TTC549 (cell line): ENCODE measurements around the gene SIRPB1.
"Not testable (repeated sequence)": the region's sequence is repeated elsewhere in the genome, so short reads cannot be mapped to it uniquely, and the experiment has no call there.

Source experiments
- FAIRE-seq: peaks from 2 replicates; lab custom pipeline; 2012; peaks lifted over from hg19 to GRCh38; lab: Jason Lieb, UNC

Gene SIRPB1

DNA sequence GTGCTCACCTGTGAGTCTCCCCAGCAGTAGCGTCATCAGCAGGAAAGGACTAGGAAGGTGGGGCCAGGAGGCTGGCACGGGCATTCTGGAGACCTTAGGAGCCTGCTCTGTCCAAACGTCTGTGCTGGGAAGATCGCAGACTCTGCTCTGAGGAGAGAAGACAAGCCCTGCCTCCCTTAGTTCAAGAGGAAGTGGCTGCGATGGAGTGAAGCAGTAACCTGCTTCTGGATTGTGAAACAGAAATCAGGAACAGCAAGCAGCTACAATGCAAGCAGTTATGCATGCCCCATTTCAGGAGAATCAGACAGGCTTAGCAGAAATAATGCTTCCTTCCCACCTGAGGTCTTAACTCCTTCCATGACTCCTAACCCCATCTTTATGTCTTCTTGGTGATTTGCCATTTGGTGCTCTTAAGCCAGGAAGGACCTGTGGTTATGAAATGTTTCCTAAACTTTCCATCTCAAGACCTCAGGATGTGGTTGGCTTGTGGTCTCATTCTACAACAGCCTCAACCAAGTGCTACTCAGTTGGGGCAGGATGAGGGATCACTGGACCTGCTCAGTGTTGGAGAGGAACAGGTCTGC, at the start of gene SIRPB1:
Gene SIRPB1 (minus strand): TSS at position 149 of the 584 bp plus-strand sequence. CDS start 65 bp downstream, at position 84.
- FAIRE-seq = no peak

DNA sequence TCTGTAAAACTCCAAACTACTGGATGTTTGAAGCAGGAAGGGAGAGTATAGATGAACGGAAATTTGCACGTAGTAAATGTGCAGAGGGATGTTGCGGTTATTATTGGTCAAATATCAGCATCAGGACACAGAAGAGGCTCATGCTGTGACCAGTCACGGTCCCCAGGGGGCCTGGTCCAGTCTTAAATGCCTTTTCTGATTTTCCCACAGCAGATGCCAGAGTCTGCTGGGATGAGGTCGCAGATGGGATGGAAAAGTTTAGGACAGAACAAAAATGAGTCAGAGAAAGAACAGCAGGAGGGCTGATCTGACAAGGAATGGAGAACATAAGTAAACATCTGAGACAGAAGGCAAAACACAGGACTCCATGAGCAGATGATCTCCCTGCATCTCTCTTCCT, 49.5 kb upstream of the SIRPB1 start:
- FAIRE-seq = no peak

DNA sequence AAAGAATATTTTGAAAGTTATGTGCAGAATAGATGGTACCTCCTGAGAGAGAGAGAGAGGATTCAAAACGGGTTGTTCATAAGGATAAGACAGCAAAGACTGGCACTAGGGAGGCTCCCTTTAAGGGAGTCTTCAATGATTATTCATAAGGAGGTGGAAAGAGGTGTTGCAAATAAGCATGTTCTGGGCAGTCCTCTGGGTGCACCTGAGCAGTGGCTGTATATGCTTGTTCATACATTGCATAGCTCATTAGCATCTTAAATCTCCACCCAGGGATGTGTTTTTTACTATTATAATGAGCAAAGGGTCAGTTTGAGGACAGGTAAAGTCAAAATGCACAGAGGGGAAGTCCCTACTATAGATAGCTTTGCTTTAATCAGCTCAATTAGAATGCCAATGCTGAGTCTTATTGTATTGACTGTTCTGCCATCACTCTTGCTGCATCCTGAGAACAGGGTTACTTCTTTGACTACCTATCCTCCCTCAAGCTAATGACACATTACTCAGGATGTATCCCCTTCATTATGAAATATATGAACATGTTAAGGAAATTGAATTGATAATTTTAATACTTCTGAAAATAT, 47.8 kb upstream of the SIRPB1 start:
- FAIRE-seq = no peak

DNA sequence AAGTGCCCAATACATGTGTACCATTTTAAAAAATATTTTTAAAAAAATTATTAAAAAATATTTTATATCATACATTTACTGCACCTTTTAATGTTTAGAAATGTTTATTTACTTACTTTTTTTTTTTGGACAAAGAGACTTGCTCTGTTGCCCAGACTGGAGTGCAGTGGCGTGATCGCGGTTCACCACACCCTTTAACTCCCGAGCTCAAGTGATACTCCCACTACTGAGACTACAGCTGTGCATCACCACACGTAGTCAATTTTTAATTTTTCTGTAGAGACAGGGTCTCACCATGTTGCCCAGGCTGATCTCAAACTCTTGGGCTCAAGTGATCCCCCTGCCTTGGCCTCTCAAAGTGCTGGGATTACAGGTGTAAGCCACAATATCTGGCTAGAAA, 47.0 kb upstream of the SIRPB1 start:
- no peak for FAIRE-seq

DNA sequence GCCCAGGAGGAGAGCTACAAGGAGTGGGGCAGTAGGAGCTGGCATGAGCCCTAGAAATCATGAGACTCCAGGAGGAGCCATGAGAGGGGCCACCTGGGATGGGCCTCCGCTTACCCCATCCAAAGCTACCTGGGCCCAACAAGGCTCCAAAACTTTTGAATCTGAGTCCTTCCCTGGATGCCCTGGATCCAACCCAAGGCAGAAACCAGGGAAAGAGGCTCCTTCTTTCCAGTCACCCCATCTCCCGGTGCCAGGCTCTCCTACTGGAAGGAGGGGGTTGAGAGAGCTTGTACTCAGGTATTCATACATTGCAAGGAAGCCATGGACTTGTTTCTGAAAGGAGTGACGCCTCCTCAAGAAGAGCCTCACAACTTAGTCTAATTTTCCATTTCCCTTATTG, 45.5 kb upstream of the SIRPB1 start:
- no peak for FAIRE-seq

DNA sequence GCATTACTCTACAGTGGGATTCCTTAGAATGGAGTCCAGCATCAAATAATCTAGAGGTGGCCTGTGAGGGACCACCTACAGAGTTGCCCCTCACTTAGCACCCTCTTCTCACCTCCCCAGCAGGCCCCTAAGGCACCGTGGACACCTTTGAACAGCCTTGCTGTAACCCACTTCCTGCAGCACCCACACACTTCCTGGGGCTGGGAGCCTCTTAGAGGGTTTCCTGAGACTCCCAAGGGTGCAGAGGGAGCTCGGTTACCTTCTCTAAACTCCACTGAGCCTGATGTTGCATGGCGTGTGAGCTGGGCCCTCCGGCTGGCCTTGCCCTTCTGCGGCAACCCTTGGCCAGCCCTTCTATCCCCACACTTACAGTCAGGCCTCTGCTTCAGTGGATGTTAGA, 45.1 kb upstream of the SIRPB1 start:
- no peak for FAIRE-seq

DNA sequence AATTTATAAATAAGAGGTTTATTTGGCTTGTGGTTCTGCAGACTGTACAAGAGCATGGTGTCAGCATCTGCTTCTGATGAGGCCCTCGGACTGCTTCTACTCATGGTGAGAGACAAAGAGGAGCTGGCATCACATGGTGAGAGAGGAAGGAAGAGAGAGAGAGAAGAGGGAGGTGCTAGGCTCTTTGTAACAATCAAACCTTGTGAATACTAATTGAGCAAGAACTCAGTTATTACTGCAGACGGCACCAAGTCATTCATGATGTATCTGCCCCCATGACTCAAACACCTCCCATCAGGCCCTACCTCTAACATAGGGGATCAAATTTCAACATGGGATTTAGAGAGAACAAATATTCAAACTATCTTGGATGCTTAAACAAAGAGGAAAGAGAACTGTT, 44.1 kb upstream of the SIRPB1 start:
- no peak for FAIRE-seq

DNA sequence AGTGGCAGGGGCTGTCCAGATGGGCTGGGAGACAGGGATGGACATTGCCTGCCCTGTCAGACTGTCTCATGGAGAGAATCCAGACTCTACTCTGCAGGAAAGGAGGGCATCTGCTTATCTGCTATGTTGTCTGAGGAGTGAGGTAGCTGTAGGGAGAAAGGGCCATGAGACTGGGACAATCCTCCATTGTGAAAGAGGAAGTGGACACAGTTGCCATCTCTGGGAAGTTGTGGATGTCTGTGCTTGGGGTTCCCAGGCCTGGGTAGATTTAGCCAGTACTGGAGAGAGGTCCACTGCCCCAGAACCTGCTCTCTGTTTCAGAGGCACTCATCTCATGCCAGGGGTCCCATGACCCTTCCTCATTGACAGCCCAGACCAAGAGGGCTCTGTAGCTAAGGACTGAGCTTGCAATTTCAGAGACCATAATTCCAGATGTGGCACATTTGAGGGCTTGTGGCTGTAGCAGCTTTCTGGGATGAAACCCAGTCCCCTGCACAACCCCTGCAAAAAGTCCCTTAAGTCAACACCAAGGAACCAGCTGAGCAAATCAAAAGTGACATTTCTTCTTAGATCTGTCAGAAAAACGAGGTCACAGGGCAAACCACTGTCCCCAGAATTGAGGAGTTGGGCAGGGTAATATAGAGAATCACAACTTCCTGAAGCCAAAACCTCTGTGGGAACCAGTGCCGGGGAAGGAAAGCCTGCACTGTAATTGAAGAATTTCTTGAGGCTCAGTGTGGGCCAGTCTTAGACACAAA, 41.9 kb upstream of the SIRPB1 start:
- no peak for FAIRE-seq

DNA sequence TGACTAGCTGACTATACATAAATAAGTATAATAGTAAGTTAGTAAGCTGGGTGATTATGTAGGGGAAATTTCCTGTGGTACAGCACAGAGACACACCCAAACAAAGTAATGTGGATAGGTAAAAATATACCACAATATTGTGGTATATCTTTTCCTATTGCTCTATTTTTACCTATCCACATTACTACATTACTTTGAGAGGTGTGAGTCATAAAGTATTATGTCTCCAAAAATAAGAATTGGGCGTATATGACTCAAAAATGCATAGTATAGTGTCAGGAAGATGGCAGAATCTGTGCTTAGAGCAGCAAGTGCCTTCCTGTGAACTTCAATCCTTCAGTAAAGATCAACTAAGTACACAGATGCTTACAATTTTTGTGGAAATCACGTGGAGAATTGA, 40.4 kb upstream of the SIRPB1 start:
- FAIRE-seq = no peak

DNA sequence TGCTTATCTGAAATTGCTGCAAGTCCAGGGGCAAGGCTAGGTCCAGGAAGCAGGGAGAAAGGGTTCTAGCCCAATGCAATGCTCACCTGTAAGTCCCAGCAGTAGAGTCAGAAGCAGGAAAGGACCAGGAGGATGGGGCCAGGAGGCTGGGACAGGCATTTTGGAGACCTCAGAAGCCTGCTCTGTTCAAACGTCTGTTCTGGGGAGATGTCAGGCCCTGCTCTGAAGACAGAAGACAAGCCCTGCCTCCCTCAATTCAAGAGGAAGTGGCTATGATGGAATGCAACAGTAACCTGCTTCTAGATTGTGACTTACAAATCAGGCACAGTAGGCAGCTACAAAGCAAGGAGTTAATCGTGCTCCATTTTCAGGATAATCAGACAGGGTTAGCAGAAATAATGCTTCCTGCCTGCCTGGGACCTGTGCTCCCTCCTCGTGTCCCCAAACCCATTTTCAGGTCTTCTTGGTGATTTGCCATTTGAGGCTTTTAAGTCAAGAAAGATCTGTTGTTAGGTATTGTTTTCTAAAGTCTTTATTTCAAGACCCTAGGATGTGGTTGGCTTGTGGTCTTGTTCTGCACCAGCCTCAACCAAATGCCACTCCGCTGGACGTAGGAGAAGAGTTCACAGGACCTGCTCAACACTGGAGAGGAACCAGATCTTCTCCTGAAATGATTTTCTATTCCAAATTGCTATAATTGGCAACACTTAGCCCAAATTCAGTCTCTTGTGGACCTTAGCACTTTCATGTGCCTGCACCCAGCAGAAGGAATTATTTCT, 37.9 kb upstream of the SIRPB1 start, which contains the start of gene SIRPG:
Gene SIRPG (minus strand): TSS at position 224 of the 779 bp plus-strand sequence. CDS start 65 bp downstream, at position 159.
- FAIRE-seq = no peak

DNA sequence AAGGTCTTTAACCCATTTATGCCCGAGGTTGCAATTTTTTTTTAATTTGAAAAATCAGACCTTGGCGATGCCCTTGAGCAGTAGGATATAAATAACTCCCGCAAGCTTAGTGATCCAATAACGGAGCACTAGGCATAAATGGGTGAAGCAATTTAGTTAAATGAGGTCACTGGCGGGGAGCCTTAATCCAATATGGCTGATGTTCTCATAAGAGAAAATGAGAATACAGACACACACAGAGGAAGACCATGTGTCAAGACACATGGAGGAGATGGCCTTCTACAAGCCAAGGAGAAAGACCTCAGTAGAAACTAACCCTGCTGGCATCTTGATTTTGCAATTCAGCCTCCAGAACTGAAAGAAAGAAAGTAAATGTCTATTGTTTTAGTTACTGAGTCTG, 37.0 kb upstream of the SIRPB1 start:
- FAIRE-seq = no peak

DNA sequence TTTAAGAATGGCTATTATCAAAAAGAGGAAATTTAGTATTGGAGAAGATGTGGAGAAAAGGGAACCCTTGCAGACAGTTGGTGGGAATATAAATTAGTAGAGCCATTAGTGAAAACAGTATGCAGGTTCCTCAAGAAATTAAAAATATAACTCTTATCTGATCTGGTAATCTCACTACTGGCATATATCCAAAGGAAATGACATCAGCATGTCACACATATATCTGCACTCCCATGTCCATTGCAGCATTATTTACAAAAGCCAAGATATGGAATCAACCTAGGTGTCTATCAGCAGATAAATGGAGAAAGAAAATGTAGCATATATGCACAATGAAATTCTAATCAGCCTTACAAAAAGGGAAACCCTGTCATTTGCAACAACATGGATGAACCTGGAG, 35.2 kb upstream of the SIRPB1 start:
- FAIRE-seq = no peak

DNA sequence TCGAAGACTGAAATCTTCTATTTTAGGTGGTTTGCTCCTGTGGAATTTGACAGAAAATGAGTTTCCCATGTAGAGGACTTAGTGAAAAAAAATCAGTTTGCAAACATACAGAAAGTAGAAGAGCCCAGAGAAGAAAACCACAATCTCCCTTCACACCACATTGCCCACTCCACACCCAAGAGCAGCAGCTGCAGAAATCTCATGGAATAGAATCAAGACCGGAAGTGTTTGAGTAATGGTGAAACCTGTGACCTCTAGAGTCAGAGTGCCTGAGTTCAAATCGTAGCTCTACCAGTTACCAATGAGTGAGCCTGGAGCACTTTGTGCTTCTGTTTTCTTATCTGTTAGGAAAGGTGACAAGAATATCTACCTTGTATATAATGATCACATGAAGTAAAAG, 33.2 kb upstream of the SIRPB1 start:
- FAIRE-seq = no peak

DNA sequence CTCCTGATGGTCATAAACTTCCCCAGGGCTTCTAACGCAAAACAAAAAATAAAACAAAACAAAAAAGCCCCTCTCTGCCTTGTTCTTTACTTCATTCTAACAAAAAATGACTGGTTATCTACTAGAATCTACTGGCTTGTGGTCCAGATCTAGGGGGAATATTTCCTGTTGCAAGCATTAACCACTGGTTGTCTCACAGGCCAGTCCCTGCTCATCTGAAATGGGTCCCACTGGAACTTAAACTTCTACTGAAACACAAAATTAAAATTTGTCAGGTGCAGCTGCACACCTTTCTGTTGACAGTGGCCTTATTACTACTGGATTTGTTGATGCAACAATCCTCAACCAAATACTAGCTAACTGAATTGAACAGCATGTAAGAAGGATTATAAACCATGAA, 32.3 kb upstream of the SIRPB1 start:
- no peak for FAIRE-seq

DNA sequence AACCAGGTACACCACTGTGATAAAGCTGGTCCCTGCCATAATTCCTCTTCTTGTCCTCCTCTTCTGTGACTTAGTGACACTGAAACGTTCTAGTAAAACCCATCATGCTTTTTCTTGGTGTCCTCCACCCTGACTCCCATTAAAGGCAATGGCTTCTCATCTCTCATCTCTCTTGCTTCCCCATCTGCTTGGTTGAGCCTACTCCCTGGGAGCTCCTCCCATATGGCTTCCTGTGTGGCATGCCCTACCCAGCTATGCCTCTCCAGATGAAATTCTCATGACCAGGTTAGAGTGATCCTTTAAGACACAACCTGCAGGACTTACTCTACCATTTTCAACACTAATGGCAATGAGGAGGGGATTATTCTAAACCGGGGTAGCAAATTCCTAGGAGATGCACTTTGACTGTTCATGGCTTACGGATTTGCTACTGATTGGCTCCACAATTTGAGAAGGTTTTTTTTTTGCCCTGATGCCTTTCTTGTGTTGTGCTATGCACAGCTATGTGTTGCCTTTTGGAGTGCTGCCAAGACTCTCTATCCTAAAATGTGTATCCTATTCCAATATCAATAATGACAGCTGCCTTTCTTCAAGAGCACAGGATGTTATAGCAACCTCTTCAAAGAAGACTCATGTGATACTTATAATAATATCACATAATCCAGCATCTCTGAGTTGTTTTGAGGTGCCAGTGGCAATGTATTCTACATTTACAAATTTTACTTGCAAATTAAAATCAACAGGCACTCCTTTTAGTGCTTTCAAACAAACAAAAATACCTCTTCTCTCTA, 31.7 kb upstream of the SIRPB1 start:
- FAIRE-seq = no peak

DNA sequence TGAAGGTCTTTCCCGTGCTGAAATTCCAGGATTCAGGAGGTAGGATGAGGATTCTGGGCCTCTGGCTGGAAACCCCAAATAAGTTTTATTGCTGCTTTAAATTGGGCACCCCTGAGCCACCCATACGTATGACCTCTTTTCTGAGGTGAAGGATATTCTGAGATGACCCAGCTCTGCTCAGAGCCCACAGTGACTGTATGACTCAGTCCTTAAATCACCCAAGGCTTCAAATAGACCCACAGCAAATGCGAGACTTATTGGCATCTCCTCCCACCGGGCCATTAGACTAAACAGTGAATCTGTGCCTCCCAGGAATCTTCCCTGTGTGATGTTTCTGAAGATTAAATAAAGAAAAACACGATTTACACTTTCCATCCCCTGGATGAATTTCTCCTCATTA, 28.3 kb upstream of the SIRPB1 start:
- FAIRE-seq = no peak

DNA sequence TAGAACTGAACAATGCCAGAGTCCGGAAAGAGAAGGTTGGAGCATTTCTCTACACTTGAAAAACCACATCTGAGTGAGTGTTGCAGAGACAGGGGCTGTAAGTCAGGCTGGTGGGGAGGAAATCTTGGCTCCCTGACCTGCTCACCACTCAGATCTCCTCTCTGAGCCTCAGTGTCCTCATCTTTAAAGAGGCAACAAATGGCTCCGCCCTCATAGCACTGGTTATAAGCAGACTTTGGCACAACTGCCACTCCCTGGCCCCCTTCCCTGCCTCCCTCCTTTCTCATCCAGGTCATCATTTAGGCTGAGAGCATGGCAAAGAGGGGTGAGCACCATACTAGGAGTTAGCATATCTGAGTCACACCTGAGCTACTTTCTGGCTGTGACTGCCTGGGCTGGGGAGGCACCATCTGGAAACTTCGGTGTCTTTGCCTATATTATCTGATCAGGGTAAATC, 27.2 kb upstream of the SIRPB1 start:
- FAIRE-seq = no peak

DNA sequence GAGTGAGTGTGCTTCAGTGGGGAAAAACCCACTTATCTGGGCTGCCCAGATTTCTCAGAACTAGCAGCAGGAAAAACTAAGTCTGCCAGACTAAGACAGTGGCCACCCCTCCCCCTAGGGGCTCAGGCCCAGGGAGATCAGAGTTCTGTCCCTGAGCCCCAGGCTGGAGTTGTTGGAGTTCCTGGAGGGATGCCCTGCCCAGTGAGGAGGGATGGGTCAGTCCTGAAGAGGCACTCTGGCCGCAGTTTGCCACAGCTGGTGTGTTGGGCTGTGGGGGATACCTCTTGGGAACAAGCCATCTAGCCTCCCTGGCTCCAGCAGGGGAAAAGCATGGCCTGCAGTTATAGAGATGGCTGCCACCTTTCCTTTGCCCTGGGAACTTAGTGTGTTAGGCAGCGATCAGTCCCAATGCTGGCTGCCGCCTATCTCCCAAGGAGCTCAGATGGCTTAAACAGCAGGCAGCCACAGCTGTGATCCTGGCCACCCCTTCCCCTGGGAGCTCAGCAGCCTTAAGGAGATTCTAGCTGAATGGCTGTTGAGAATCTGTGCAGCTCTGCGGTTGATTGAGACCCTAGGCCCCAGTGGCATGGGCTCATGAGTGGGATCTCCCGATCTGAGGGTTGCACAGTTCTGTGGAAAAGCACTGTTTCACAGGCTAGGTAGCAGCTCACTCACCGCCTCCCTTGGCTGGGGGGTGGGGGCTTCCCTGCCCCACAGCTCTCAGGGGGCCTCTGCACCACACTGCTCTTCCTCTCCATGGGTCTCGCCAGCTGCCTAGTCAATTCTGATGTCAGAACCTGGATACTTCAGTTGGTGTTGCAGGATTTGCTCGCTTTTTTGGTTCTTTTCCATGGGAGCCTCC, 24.5 kb upstream of the SIRPB1 start:
- no peak for FAIRE-seq

DNA sequence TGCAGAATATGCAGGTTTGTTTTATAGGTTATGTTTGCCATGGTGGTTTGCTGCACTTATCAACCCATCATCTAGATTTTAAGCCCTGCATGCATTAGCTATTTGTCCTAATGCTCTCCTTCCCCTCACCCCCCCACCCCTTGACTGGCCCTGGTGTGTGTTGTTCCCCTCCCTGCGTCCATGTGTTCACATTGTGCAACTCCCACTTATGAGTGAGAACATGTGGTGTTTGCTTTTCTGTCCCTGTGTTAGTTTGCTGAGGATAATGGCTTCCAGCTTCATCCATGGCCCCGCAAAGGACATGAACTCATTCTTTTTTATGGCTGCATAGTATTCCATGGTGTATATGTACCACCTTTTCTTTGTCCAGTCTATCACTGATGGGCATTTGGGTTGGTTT, 18.8 kb upstream of the SIRPB1 start:
- FAIRE-seq = not testable (repeated sequence)

DNA sequence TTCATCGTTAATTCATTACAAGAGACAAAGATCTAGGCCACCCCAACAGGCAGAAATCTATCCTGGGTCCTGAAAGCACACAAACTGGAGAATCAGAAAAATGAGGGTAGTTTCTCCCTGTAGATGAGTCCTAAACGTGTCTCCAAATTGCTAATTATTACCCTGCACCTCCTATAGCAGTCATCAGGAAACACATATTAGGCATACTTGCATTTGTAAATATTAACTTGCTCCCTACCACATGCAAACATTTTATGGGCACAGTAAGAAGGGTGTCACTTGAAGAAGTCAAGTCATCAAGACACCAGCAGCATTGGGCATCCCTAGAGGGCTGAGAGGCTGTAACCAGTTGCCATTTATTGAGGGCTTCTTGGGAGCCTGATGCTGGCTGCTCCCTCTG, 17.9 kb upstream of the SIRPB1 start:
- no peak for FAIRE-seq

DNA sequence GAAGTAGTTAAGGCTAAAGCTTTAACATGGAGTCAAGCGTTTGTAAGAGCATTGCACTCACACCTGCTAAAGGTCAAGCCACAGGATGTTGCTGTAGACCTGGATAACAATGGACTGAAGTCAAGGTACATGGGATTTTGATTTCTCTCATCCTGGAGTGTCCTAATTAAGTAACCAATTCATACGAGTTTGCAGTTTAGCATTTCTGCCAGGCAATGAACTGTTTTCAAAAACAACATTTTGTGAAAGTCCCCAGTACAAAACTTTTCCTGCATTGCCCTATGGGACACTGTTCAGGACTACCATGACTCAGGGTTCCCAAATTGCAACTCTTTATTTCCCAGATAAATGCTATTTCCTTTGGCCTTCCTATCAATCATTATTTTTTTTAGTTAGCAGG, 17.4 kb upstream of the SIRPB1 start:
- no peak for FAIRE-seq
